T-helper 1 cell treated with Interleukin-12 subunit alpha and Interleukin-12 subunit beta and Interleukin-4 antibody, amounts not matched to agents 30 ng/mL and 1 ng/mL, for 36 hours (primary cell): ENCODE results near the gene NIPAL3. TPM values are rescaled to one million over a fixed set of nuclear protein-coding genes. Genes with fewer than 3 reads are reported as not detected.

ENCODE experiments used
- intact Hi-C: fragments of 100-400 bp; cut with micrococcal nuclease; formaldehyde crosslinking; loops from one replicate; pipeline ENCODE4 v1.15.1; 2024
- total RNA-seq: library from RNA; stranded (reverse); gene quantifications from 2 replicates; pipeline ENCODE4 v1.2.3, GENCODE V29; 2022

NIPAL3 gene
- total RNA-seq = 39.4 and 44.9 TPM in 2 replicates

DNA sequence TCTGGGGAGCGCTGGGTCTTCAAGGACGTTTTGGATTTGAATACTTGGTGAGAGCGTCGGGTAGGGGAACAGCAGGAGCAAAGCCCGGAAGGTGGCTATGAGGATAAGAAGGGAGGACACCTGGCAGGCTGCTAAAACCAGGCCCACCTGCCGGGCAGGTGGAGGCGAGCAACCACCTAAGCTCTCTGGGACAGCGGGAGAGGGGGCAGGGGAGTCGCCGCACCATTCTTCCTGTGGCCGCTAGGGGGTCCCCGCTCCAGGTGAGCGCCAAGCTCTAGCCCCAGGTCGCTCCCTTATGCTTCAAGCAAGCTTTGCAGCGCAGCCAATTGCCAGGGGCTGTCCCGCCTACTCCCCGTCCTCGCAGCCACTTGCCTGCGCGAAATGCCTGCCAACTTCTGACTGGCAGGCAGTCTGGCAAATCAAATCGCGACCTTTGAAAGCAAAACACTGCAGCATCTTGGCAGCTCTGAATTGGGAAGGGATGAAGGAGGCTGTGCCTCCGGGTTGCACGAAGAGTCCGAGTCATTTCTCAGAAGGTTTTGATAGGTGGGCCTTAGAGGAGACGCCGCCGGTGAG, at the start of gene NIPAL3:
NIPAL3 (plus strand) TSS at position 469 of the 576 bp plus-strand sequence. CDS start 3,746 bp downstream, outside the sequence.
- intact Hi-C loops = loop anchor here (1.0 to 10.0 kb wide), 14 partner anchors 23 to 611 kb away; partner anchors contain the start of genes CLIC4, GALE, PNRC2 and RCAN3

GRCh38 chr1:24366707-24367106, 48.9 kb upstream of the NIPAL3 start:
- intact Hi-C loops = no loop called here

- intact Hi-C loops = no loop called here
Measured at GRCh38 chr1:24369199-24369598, 46.4 kb upstream of the NIPAL3 start.

DNA sequence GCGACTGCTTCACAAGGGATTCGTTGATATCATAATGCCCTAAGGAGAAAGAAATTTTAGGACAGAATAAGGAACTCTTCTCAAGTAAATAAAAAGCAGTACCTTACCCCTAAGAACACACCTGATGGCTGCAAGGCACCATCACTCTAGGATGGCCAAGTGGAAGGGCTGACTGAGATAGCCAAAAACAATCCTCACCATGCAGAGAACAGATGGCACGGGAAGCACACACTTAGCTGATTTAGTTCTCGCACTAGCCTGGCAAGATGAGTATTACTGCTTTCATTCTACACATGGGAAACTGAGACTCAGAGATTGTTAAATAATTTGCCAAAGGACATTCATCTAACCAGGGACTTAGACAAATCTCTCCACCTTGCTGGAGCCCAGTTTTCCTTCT, 45.8 kb upstream of the NIPAL3 start:
- intact Hi-C loops = no loop called here

DNA sequence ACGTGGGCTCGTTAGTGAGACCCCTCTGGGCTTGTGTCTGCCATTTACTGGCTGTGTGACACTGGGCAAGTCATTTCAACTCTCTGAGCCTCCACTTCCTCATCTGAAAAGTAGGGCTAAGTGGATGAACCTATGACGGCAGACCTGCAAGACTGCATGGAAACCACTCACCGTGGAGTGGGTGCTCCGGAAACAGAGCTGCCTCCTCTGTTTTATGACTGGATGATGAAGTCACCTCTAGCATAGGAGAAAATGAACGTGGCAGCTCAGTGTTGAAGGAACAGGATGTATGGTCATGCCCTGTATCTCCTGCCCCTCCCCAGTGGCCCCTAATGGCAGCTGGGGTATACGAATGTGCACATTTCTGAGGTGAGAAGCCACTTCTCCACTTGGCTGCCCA, 42.6 kb upstream of the NIPAL3 start:
- intact Hi-C loops = no loop called here

DNA sequence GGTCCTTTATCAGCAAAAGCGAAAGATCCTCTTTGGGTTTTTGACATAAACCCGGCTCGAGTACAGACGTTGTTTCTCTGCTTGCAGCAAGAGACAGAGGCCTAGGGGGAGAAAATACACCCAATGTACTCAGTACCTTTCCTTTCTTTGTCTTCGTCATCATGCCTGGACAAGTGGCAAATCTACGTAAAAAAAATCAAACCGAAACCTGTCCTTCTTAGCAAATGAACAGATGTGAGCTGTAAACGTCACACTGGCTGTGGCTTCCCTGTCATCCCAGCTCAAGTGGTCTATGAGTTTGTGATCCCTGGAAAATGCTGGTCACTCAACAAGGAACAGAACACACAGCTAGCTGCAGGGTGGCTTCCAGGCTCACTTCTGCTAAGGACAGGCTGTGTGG, 41.9 kb upstream of the NIPAL3 start:
- intact Hi-C loops = no loop called here

DNA sequence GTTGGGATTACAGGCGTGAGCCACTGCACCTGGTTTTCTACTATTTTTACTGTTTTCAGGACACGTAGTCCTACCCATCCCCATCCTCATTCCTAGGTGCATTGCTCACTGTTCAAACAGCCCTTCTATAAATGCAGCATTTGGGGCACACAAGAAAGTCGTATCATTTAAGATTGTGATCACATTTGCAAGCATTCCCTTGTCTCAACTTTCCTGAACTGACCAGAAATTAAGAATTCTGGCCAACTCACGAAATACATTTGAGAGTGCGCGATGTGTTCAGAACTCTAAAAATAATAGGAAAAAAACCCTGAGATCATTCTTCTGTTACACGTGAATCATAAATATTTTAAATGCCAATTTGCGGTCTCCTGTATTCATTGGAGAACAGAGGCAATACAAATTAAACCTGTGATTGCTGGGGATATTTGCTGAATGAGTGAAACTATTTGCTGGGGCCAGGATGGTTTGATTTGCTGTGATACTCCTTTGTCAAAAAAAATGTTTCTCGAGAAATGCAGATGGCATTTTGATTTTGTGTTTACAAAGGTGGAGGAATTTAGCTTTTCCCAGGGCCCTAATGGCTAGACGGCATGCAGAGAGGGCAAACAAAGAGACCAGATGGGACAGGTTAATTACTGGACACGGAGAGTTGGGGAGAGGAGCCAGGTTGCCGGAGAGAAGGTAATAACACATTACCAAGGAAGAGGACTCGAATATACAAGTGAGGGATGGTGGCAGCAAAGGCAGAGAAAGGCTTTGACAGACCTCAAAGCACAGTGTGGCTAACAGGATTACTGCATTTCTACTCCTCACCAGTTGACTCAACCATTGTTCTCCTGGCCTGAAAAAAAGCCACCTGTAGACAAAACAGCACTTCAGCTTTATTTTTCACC, 40.5 kb upstream of the NIPAL3 start:
- intact Hi-C loops = no loop called here

GRCh38 chr1:24379733-24380315, 35.8 kb upstream of the NIPAL3 start:
- intact Hi-C loops = no loop called here

DNA sequence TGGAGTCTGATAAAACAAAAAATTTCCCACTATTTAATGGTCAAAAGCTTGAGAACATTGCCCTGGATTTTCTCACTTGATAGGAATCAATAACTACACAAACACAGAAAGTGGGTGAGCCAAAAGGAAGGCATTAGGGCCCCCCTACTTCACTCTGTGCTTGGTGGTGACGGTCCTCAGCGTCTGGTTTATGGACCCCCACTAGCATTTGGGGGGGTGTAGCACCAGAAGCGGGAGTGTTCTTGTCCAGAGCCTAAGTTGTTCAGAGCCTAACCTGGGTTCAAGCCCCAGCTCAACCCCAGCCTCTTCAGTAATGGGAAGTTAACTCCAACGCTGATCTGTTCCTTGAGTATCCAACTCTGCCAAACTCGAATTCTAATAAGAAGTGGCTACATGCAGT, 35.1 kb upstream of the NIPAL3 start:
- intact Hi-C loops = no loop called here

- intact Hi-C loops = no loop called here
Measured at GRCh38 chr1:24381256-24381655, 34.3 kb upstream of the NIPAL3 start.

GRCh38 chr1:24382165-24382577, 33.4 kb upstream of the NIPAL3 start:
- intact Hi-C loops = no loop called here

GRCh38 chr1:24383381-24383940, 32.1 kb upstream of the NIPAL3 start:
- intact Hi-C loops = no loop called here

DNA sequence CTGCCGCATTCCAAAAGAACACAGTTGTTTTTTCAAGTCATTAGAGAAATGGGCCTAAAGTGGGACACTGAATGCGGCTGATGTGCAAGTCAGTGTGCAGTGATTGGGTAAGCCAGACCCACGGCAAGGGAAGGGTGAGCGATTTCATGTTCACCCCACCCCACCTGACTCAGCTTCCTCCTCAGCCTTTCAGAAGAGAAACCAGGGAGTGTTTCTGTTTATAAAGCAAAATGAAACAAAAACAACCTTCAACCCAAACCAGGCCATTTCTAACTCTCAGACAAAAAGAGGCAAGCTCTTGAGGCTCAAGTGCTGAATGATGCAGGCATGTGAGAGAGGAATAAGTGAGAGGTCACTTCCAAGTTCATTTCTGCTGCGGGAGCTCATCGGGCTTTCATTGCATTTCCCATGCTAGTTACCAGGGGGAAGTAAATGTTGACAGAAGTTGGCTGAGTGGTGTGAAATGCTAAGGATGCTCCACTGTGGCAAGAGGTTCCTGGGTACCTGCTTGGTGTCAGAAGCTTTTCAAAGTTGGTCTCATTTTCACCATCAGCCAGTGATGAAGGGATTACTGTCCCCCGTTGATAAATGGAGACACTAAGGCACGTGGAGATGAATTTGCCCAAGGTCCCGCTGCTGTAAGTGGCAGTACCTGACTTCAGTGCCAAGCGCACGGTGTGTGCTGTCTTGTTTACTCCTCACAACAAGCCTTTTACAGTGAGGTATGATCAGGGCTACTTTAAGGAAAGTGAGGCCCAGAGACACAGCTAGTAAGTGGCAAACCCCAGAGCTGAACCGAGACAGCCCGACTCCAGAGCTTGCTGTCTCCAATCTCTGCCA, 31.1 kb upstream of the NIPAL3 start:
- intact Hi-C loops = loop anchor here (1.0 kb wide), 4 partner anchors 8 to 62 kb away; no protein-coding TSS in a partner anchor

DNA sequence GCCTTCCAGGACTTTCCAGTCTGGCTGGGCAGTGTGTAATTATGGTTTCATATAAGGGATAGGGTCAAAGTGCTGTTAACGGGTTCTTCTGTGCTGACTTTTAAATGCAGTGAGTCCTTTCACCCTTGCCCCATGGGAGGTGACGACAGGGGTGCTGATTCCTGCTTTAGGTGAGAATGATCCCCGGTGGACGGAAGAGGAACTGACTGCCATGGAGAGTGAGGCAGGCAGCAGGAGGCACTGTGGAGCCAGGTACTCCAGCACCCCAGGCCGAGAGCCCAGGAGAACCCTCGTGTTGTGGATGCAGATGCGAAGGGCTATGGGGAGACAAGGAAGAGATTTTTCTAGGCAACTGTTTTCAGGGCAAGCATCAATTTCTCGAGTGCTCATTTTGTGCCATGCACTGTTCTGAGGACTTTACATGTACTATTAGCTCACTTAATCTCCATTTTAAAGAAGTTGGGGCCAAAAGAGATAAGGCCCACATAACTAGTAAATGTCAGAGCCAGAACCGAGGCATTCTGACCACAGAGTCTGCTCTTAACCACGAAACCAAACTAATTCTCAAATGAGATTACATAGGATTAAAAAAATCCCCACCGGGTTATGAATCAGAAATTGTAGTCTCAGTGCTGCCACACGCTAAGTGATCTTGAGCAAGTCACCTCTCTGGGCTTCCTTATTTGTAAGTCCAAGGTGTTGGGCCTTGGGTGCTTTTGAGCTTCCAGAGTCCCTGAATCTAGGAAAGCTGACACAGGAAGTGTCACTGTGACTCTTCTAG, 30.3 kb upstream of the NIPAL3 start:
- intact Hi-C loops = no loop called here

GRCh38 chr1:24386241-24386640, 29.4 kb upstream of the NIPAL3 start:
- intact Hi-C loops = no loop called here

DNA sequence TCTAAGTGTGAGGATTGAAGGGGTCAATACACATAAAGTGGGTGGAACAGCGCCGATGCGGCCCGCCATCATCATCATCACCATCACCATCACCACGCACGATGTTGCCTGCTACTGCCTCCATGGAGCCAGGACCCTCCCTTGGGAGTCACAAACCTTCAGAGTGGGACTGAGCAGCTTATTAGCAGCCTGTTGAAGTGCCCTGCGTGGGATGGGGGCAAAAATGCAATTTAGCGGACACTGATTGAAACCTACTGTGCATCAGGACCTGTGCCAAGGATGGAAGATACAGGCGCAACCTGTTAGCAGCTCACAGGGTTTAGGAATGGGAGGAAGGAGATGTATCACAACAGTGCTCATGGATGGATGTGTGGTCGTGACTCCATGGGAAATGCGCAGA, 28.7 kb upstream of the NIPAL3 start:
- intact Hi-C loops = no loop called here

GRCh38 chr1:24387636-24388175, 27.9 kb upstream of the NIPAL3 start:
- intact Hi-C loops = no loop called here

DNA sequence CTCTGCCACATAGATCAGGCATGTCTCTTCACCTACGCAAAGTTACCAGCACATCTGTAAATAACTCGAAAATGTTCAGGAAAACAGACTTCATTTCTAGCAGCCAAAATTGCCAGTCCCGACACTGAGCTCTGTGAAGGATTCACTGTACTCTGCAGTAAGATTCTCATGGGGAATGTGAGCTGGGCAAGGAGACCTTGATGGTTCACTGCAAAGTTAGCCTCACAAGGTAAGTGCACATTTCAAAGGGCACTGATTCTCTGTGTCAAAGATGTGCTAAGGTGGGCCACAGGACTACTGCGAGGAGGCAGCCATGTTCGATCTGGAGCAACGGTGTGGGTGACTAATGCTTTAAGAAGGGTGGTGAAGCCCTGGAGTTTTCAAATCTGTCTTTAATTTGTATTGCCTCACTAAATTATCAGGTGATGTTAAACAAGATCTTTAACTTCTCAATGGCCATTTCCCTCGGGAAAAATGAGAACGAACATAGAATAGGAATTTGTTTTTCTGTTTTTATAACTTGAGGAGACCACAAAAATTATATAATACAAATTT, 27.2 kb upstream of the NIPAL3 start:
- intact Hi-C loops = no loop called here

DNA sequence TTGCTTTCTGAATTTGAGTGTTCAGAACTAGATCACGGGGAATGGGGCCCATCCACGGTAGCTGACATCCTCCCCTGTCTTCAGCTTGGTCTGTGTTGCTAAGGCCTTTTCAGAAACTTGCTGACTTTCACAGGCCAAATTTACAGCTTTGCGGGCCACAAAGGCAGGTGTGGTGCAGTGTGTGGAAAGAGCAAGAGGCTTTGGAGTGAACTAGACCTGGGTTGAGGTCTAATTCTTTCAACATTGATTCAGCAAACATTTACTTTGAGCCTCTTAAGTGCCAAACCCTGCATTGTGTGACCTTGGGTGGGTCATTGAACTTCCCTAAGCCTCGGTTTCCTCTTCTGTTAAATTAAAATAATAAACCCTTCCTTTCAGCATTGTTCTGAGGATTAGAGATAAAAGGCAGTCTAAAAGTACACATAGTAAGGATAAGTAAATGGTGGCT, 26.3 kb upstream of the NIPAL3 start:
- intact Hi-C loops = no loop called here
